Endothelial cell of umbilical vein (primary cell): ENCODE data around the gene PHACTR1. TPM values are rescaled to one million over a fixed set of nuclear protein-coding genes. Genes with fewer than 3 reads are reported as not detected.

Experiments used
- BruUV-seq: library from RNA; stranded (reverse); fragments of 400-500 nt; replicated peaks from 2 replicates; lab custom pipeline; 2021; lab: Mats Ljungman, UMichigan
- CTCF ChIA-PET: fragments of 300-600, 350-600 bp; sonication (Branson Sonifier 250); formaldehyde crosslinking; loops from one replicate; lab custom pipeline; 2021; ENCODE audit warnings: antibody characterized with exemption, inconsistent platforms; lab: Charles Lee
- POLR2A ChIA-PET: fragments of 300-600, 350-600 bp; sonication (Branson Sonifier 250); formaldehyde crosslinking; loops from one replicate; lab custom pipeline; 2021; ENCODE audit warnings: antibody characterized with exemption, inconsistent platforms; lab: Charles Lee
- DNase-seq: peaks from one replicate; pipeline ENCODE4 v3.0.0-alpha.2; 2011; ENCODE audit warnings: low read depth, low spot score
- FAIRE-seq: peaks from 2 replicates; lab custom pipeline; 2011; peaks lifted over from hg19 to GRCh38; lab: Jason Lieb, UNC
- H2AFZ ChIP-seq: 2 replicates; pipeline ENCODE4 v1.6.0; 2012; ENCODE audit warnings: low read depth, low read length, control low read depth, inconsistent platforms
- H3K27ac ChIP-seq: 2 replicates; pipeline ENCODE4 v1.5.1; 2011; ENCODE audit warnings: low read depth, mild to moderate bottlenecking, control low read depth, low read length, moderate library complexity; ENCODE audit not compliant: insufficient read depth
- H3K27me3 ChIP-seq, 2 experiments: 2 replicates each; pipeline versions ENCODE4 v1.6.0 to v1.6.1; 2011; ENCODE audit warnings: low read length in 2 of 2, mixed read lengths in 1 of 2; ENCODE audit not compliant: control insufficient read depth in 2 of 2, insufficient read depth in 2 of 2
- H3K36me3 ChIP-seq, 2 experiments: 2 replicates in 1 of 2; 3 replicates in 1 of 2; pipeline ENCODE4 v1.5.1; 2011; ENCODE audit warnings: low read length in 2 of 2, mild to moderate bottlenecking in 1 of 2, moderate library complexity in 1 of 2; ENCODE audit not compliant: control insufficient read depth in 2 of 2, insufficient read depth in 2 of 2; ENCODE audit errors: extremely low read depth in 1 of 2
- H3K4me1 ChIP-seq: 3 replicates; pipeline ENCODE4 v1.5.1; 2011; ENCODE audit warnings: mild to moderate bottlenecking, low read length; ENCODE audit not compliant: control insufficient read depth, insufficient read depth; ENCODE audit errors: extremely low read depth
- H3K4me2 ChIP-seq: 2 replicates; pipeline ENCODE4 v1.6.1; 2011; ENCODE audit warnings: low read length, control low read depth, mixed read lengths; ENCODE audit not compliant: insufficient read depth
- H3K4me3 ChIP-seq, 3 experiments: fragments of 200-600 bp in 1 of 3; sonication (generic), shearing (Covaris generic) in 1 of 3; replicated peaks in 1 of 3; 2 replicates each; pipeline ENCODE4 v1.5.1; 2011 to 2016; ENCODE audit warnings: control low read depth in 3 of 3, low read length in 3 of 3, mild to moderate bottlenecking in 2 of 3, inconsistent platforms in 1 of 3, low read depth in 1 of 3, moderate library complexity in 1 of 3; ENCODE audit not compliant: insufficient read depth in 1 of 3
- H3K79me2 ChIP-seq: 2 replicates; pipeline ENCODE4 v1.6.0; 2012; ENCODE audit warnings: low read length, inconsistent platforms; ENCODE audit not compliant: control insufficient read depth, insufficient read depth
- H3K9ac ChIP-seq: replicated peaks from 2 replicates; pipeline ENCODE3; 2011; ENCODE audit warnings: low read length, control low read depth; ENCODE audit not compliant: insufficient read depth; ENCODE audit errors: extremely low read depth
- H3K9me1 ChIP-seq: replicated peaks from 3 replicates; pipeline ENCODE4 v1.6.0; 2011; ENCODE audit warnings: mild to moderate bottlenecking, low read length; ENCODE audit not compliant: control insufficient read depth, insufficient read depth; ENCODE audit errors: extremely low read depth
- H3K9me3 ChIP-seq: replicated peaks from 2 replicates; pipeline ENCODE4 v1.5.1; 2012; ENCODE audit warnings: low read length, inconsistent platforms; ENCODE audit not compliant: control insufficient read depth, insufficient read depth
- H4K20me1 ChIP-seq: replicated peaks from 2 replicates; pipeline ENCODE3; 2011; ENCODE audit warnings: mild to moderate bottlenecking, low read length; ENCODE audit not compliant: control insufficient read depth, insufficient read depth; ENCODE audit errors: extremely low read depth
- CTCF ChIP-seq, 2 donors: IDR thresholded peaks; 1 replicate in 1 of 2; 2 replicates in 1 of 2; pipeline ENCODE4 v1.5.1; 2011; ENCODE audit warnings: low read length in 2 of 2, mild to moderate bottlenecking in 2 of 2, moderate library complexity in 2 of 2, control low read depth in 1 of 2, inconsistent platforms in 1 of 2, low read depth in 1 of 2; ENCODE audit not compliant: insufficient read depth in 1 of 2; ENCODE audit errors: extremely low read depth in 1 of 2
- EZH2 ChIP-seq: IDR thresholded peaks from 2 replicates; pipeline ENCODE4 v1.6.1; 2012; ENCODE audit warnings: borderline replicate concordance, low read depth, mild to moderate bottlenecking, moderate library complexity, low read length, inconsistent platforms; ENCODE audit not compliant: severe bottlenecking
- FOS ChIP-seq: IDR thresholded peaks from 2 replicates; pipeline ENCODE4 v1.6.1; 2011; ENCODE audit warnings: mild to moderate bottlenecking, low read length, moderate library complexity, borderline replicate concordance; ENCODE audit not compliant: insufficient read depth
- GATA2 ChIP-seq: IDR thresholded peaks from 2 replicates; pipeline ENCODE4 v1.7.0; 2011; ENCODE audit warnings: low read depth, mild to moderate bottlenecking, moderate library complexity, mixed read lengths, low read length; ENCODE audit not compliant: insufficient read length, insufficient read depth
- JUN ChIP-seq: IDR thresholded peaks from 2 replicates; pipeline ENCODE4 v1.6.1; 2011; ENCODE audit warnings: borderline replicate concordance, low read depth; ENCODE audit not compliant: insufficient read length, insufficient read depth
- MAX ChIP-seq: IDR thresholded peaks from 2 replicates; pipeline ENCODE4 v1.6.1; 2011; ENCODE audit not compliant: insufficient read depth, insufficient read length
- MYC ChIP-seq: IDR thresholded peaks from one replicate; pipeline ENCODE4 v1.6.1; 2011; ENCODE audit warnings: mild to moderate bottlenecking, low read depth, low read length
- POLR2A ChIP-seq: IDR thresholded peaks from 2 replicates; pipeline ENCODE4 v1.6.1; 2012; ENCODE audit warnings: low read depth, mild to moderate bottlenecking, control low read depth, low read length
- POLR2AphosphoS5 ChIP-seq: IDR thresholded peaks from 2 replicates; pipeline ENCODE4 v1.6.1; 2012; ENCODE audit warnings: low read depth, mild to moderate bottlenecking, control low read depth, low read length, moderate library complexity; ENCODE audit not compliant: insufficient read depth
- dilution Hi-C: fragments of 300-500 bp; cut with MboI; formaldehyde crosslinking; loops from one replicate; pipeline ENCODE4 v1.15.0; 2019; ENCODE audit warnings: low sequenced_read_pairs; ENCODE audit not compliant: extremely low pct_ligation_motif_present
- intact Hi-C: fragments of 100-400 bp; cut with micrococcal nuclease; formaldehyde crosslinking; loops from one replicate; pipeline ENCODE4 v1.10.0; 2022
- polyA plus RNA-seq, 4 experiments: library from polyadenylated mRNA; depleted of rRNA in 3 of 4; stranded (reverse) in 3 of 4; unstranded in 1 of 4; fragments of >200 nt; gene quantifications; 2 replicates each; pipeline versions ENCODE4 v1.2.1 to v1.2.3, GENCODE V29; 2011 to 2012; ENCODE audit warnings: missing spikeins in 1 of 4
- total RNA-seq: library from RNA; stranded (reverse); gene quantifications from 2 replicates; pipeline ENCODE4 v1.2.3, GENCODE V29; 2021

The PHACTR1 gene
- total and polyA plus RNA-seq, 2 donors (not counting 3 experiments of a cell fraction or from before 2014, with no cell fraction given) = 2.4 to 23.2 TPM

GRCh38 chr6:13024616-13025015 lies 308.0 kb downstream of the PHACTR1 start:
- no peak overlapping the region for H3K27ac ChIP-seq
- no peak overlapping the region for H3K9ac ChIP-seq
- no peaks in the 10 kb centered on the region for H3K27me3 ChIP-seq
- intact Hi-C loops (no loop called here), dilution Hi-C loops (no loop called here)
- no peak overlapping the region for H3K4me2 ChIP-seq
- no peaks in the 10 kb centered on the region for H3K9me1 ChIP-seq
- no peak overlapping the region for H3K4me3 ChIP-seq
- CTCF ChIA-PET = no interaction called here
- no peak for DNase-seq
- H3K9me3 ChIP-seq = no peaks in the 10 kb centered on the region
- FAIRE-seq = no peak
- POLR2A ChIA-PET = no interaction called here
- no peaks in the 10 kb centered on the region for H3K79me2 ChIP-seq
- no peaks in the 10 kb centered on the region for H3K36me3 ChIP-seq
- no peaks in the 10 kb centered on the region for H3K4me1 ChIP-seq
- BruUV-seq = no TSS peak
- H4K20me1 ChIP-seq = no peaks in the 10 kb centered on the region
- no peak overlapping the region for H2AFZ ChIP-seq
- TF ChIP-seq FOS = no peak
- no peak for TF ChIP-seq MAX
- no peak for TF ChIP-seq POLR2A
- TF ChIP-seq POLR2AphosphoS5 = no peak

- no peak for FAIRE-seq
- Histone ChIP-seq H3K4me2 (no peak overlapping the region), H4K20me1 (no peaks in the 10 kb centered on the region), H3K9me3 (no peaks in the 10 kb centered on the region), H3K27ac (no peak overlapping the region), H3K4me3 (no peak overlapping the region), H3K36me3 (no peaks in the 10 kb centered on the region), H2AFZ (no peak overlapping the region), H3K79me2 (no peaks in the 10 kb centered on the region), H3K9ac (no peak overlapping the region), H3K9me1 (no peaks in the 10 kb centered on the region), H3K4me1 (no peaks in the 10 kb centered on the region), H3K27me3 (no peaks in the 10 kb centered on the region)
- POLR2A ChIA-PET = no interaction called here
- TF ChIP-seq MAX (no peak), EZH2 (no peak), FOS (no peak), GATA2 (no peak), POLR2AphosphoS5 (no peak), JUN (no peak), POLR2A (no peak), CTCF (IDR thresholded peaks at IDR 0.05; ENCODE audit: extremely low read depth in 1 of 2, insufficient read depth in 1 of 2, low read depth in 1 of 2, low read length in 2 of 2) (no peak), MYC (no peak)
- dilution Hi-C loops (no loop called here), intact Hi-C loops (no loop called here)
- CTCF ChIA-PET = no interaction called here
- BruUV-seq = no TSS peak
- no peak for DNase-seq
Measured at GRCh38 chr6:13025893-13026499, 309.4 kb downstream of the PHACTR1 start.
